Panc1 (cell line): ENCODE data around the gene SREBF2.
A peak's percentile ranks its signal among the peaks of the same experiment; 100 is the strongest.

Experiments used
- POLR2AphosphoS5 ChIP-seq: IDR thresholded peaks from 2 replicates; pipeline ENCODE4 v1.6.1; 2012; ENCODE audit warnings: mild to moderate bottlenecking, low read depth, low read length, moderate library complexity
- SIN3A ChIP-seq: IDR thresholded peaks from 2 replicates; pipeline ENCODE4 v1.6.1; 2012; ENCODE audit warnings: low read depth, mild to moderate bottlenecking, low read length, moderate library complexity, borderline replicate concordance; ENCODE audit not compliant: insufficient read depth
- TF ChIP-seq, protein P1 (sequence below): fragments of 450-650 bp; IDR thresholded peaks from 2 replicates; pipeline ENCODE4 v1.5.1; 2017; ENCODE audit warnings: mild to moderate bottlenecking
- TF ChIP-seq, protein P2 (sequence below), 2 experiments: IDR thresholded peaks; 2 replicates each; pipeline ENCODE4 v1.6.1; 2011 to 2012; ENCODE audit warnings: low read depth in 2 of 2, control low read depth in 1 of 2, low read length in 1 of 2, mild to moderate bottlenecking in 1 of 2, moderate library complexity in 1 of 2; ENCODE audit not compliant: insufficient read depth in 1 of 2

DNA sequence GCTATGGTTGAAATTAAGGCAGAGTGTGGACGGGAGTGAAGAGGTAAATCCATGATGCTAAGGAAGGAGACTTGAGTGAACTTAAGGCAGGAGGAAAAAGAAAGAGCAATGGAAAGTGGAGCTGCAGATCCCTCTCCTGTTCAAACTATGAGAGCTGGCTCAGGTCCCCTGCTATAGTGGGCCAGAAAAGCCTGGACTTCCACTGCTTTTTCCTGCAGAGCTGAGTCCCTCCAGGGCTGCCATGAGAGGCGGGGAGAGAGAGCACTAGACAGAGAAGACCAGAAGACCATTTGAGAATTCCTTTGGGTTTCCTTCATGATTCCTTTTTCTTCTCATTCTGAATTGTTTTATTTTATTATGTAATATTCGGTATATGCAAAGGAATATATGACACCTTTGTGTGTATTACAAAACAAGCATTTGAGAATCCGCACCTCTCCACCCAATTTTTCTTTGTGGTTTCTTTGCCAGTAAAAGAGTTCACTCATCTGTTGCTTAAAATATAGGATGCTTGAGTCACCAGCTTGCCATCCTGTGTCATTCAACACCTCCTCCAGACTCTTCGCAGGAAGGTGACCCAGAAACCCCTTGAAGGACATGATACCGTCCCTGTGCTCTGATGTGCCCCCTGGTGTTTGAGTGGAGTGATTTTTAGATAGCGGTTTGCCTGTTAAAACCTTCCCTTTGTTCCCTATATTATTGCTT lies 24.4 kb downstream of the SREBF2 start:
- TF ChIP-seq, protein P1, sequence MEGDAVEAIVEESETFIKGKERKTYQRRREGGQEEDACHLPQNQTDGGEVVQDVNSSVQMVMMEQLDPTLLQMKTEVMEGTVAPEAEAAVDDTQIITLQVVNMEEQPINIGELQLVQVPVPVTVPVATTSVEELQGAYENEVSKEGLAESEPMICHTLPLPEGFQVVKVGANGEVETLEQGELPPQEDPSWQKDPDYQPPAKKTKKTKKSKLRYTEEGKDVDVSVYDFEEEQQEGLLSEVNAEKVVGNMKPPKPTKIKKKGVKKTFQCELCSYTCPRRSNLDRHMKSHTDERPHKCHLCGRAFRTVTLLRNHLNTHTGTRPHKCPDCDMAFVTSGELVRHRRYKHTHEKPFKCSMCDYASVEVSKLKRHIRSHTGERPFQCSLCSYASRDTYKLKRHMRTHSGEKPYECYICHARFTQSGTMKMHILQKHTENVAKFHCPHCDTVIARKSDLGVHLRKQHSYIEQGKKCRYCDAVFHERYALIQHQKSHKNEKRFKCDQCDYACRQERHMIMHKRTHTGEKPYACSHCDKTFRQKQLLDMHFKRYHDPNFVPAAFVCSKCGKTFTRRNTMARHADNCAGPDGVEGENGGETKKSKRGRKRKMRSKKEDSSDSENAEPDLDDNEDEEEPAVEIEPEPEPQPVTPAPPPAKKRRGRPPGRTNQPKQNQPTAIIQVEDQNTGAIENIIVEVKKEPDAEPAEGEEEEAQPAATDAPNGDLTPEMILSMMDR: peak; percentile 74
- TF ChIP-seq SIN3A: no peak
- TF ChIP-seq, protein P2, sequence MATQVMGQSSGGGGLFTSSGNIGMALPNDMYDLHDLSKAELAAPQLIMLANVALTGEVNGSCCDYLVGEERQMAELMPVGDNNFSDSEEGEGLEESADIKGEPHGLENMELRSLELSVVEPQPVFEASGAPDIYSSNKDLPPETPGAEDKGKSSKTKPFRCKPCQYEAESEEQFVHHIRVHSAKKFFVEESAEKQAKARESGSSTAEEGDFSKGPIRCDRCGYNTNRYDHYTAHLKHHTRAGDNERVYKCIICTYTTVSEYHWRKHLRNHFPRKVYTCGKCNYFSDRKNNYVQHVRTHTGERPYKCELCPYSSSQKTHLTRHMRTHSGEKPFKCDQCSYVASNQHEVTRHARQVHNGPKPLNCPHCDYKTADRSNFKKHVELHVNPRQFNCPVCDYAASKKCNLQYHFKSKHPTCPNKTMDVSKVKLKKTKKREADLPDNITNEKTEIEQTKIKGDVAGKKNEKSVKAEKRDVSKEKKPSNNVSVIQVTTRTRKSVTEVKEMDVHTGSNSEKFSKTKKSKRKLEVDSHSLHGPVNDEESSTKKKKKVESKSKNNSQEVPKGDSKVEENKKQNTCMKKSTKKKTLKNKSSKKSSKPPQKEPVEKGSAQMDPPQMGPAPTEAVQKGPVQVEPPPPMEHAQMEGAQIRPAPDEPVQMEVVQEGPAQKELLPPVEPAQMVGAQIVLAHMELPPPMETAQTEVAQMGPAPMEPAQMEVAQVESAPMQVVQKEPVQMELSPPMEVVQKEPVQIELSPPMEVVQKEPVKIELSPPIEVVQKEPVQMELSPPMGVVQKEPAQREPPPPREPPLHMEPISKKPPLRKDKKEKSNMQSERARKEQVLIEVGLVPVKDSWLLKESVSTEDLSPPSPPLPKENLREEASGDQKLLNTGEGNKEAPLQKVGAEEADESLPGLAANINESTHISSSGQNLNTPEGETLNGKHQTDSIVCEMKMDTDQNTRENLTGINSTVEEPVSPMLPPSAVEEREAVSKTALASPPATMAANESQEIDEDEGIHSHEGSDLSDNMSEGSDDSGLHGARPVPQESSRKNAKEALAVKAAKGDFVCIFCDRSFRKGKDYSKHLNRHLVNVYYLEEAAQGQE (IDR thresholded peaks at IDR 0.05; ENCODE audit: insufficient read depth in 1 of 2, low read depth in 2 of 2, low read length in 1 of 2): no peak
- TF ChIP-seq POLR2AphosphoS5: no peak
